Stimulated activated naive CD4-positive, alpha-beta T cell (primary cell): Measurements from ENCODE around the gene PLCB1.
"Not testable (repeated sequence)": the region's sequence is repeated elsewhere in the genome, so short reads cannot be mapped to it uniquely, and the experiment has no call there.

Experiments used
- DNase-seq, 6 experiments: peaks; one replicate each; lab custom pipeline; 2025; lab: John Stamatoyannopoulos, UW

The PLCB1 gene

GRCh38 chr20:8156235-8157079 is 24.4 kb downstream of the PLCB1 start:
- DNase-seq: no peak

DNA sequence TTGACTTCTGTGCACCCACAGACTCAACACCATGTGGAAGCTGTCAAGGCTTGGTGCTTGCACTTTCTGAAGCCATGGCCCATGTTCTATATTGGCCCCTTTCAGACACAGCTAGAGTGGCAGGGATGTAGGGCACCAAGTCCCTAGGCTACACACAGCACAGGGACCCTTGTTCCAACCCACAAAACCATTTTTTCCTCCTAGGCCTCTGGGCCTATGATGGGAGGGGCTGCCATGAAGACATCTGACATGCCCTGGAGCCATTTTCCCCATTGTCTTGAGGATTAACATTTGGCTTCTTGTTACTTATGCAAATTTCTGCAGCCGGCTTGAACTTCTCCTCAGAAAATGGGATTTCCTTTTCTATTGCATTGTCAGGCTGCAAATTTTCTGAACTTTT is 27.2 kb downstream of the PLCB1 start:
- DNase-seq: not testable (repeated sequence)

- DNase-seq: no peak
These were observed 29.4 kb downstream of the PLCB1 start for GRCh38 chr20:8161264-8162071.

GRCh38 chr20:8162610-8163009 is 30.5 kb downstream of the PLCB1 start:
- DNase-seq: no peak

GRCh38 chr20:8163543-8163942 is 31.5 kb downstream of the PLCB1 start:
- no peak for DNase-seq

GRCh38 chr20:8166730-8167129 is 34.7 kb downstream of the PLCB1 start:
- DNase-seq: no peak

DNA sequence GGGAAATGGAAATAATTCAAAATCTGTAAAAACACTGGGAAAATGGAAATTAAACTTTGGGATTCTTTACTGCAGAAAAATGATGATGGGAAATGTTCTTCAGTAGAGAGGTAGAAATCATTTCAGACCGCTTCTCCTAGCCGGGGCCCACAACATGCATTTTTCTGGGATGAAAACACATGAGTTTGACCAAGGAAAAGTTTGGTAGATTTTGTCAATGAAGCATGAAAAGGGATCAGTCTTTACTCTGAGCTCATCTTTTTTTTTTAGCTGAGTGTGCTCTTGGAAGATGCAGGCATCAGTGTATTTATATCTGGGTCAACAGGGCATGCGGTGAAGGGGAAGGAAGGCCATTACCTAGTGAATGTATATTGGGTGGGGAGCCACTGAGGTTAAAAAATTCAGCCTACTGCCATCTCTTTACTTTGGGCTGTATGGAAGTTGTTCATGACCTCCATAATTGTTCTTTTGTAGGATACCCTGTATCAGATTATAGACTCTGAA is 36.8 kb downstream of the PLCB1 start:
- DNase-seq: no peak

- no peak for DNase-seq
These were observed 38.9 kb downstream of the PLCB1 start for GRCh38 chr20:8170921-8171320.

- no peak for DNase-seq
These were observed 40.1 kb downstream of the PLCB1 start for GRCh38 chr20:8172191-8172590.

- DNase-seq: no peak
These were observed 43.9 kb downstream of the PLCB1 start for GRCh38 chr20:8175741-8176675.

- no peak for DNase-seq
These were observed 51.5 kb downstream of the PLCB1 start for GRCh38 chr20:8183526-8183925.

- DNase-seq: no peak
These were observed 55.7 kb downstream of the PLCB1 start for GRCh38 chr20:8187740-8188139.

GRCh38 chr20:8190043-8190880 is 58.2 kb downstream of the PLCB1 start:
- DNase-seq: no peak

- DNase-seq: no peak
These were observed 62.7 kb downstream of the PLCB1 start for GRCh38 chr20:8194721-8195120.

- no peak for DNase-seq
These were observed 64.0 kb downstream of the PLCB1 start for GRCh38 chr20:8196096-8196495.

DNA sequence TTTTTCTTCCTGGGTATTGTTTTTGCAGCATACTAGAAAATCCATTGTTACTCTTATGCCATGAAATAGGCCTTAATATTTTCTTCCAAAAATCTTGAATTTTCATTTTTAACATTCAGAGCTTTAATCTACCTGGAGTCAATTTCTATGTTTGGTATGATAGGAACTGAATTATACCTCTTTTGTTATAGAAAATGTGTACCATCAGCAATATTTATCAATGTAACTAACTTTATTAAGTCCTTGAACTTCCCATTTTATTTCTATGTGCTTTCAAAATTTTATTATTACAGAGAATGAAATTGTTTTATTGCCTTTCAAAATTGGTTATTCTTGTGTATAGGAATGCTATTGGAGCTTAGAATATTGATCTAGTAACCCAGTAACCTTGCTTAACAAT is 68.2 kb downstream of the PLCB1 start:
- no peak for DNase-seq

DNA sequence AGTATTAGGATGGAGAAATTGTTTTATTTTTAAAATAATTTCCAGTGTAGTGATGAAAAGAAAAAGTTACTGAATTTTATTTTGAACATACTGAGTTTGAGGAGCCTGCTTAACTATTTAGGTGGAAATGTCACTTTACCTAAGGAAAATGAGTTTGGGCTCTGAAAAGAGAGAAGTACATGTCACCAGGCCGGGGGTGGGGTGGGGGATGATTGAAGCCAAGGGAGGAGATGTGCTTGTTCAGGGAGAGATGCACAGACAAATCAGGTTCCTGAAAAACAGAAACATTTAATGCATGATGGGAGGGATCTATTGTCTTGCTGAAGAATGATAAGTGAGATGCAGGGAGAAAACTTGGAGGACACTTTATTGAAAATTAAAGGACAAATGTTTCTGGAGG is 71.3 kb downstream of the PLCB1 start:
- no peak for DNase-seq

DNA sequence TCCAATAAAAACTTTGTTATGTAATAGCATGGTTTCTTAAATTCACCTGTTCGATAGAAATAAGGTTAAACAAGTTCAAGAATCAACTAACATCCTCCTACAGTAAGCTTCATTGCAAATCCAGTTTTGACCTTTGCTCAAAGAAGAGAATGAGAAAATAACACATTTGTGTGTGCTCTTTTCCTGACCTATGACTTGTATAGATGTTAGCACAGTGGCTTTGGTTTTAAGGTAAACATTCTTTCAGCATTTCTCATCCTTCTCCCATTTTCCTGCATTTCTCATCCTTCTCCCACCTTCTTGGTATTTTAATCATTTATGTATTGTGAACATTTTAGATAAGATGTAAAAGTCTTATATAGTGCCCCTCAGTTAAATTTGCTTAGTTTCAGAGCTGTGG is 73.9 kb downstream of the PLCB1 start:
- no peak for DNase-seq

- no peak for DNase-seq
These were observed 76.2 kb downstream of the PLCB1 start for GRCh38 chr20:8208226-8208625.

- DNase-seq: no peak
These were observed 77.0 kb downstream of the PLCB1 start for GRCh38 chr20:8209061-8209460.

- no peak for DNase-seq
These were observed 78.7 kb downstream of the PLCB1 start for GRCh38 chr20:8210749-8211148.
